PC-3 (cell line): Measurements from ENCODE around the gene CYFIP2.

Experiments
- EZH2 ChIP-seq: fragments of 300-600 bp; sonication (generic); IDR thresholded peaks from one replicate; pipeline ENCODE4 v1.6.1; 2017; ENCODE audit warnings: antibody characterized with exemption, mild to moderate bottlenecking, low read length; ENCODE audit not compliant: unreplicated experiment
- EZH2phosphoT487 ChIP-seq: fragments of 300-600 bp; sonication (generic); IDR thresholded peaks from 2 replicates; pipeline ENCODE4 v1.6.1; 2018; ENCODE audit warnings: mild to moderate bottlenecking, antibody characterized with exemption, low read length, borderline replicate concordance
- TF ChIP-seq, protein P1 (sequence below): fragments of 300-600 bp; sonication (generic); conservative IDR thresholded peaks from 2 replicates; pipeline ENCODE4 v1.5.1; 2017; ENCODE audit warnings: antibody characterized with exemption, low read depth, mild to moderate bottlenecking, low read length

DNA sequence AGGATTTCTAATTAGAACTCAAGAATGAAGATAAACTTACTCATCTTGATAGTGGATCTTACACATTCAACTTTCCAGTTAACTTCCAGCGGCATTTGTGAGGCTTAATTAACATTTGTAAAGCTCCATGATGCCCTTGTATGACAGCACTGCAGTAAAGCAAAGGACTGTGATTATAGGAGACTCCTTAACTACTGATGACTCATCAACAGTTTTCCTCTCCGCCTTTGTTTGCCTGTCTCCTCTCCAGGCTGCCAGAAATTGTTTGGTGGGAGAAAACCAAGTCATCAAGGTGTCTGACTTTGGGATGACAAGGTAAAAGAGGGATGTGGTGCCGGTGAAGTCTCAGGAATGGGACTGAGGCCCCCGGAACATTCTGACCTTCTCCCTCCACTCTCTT lies 20.4 kb upstream of the CYFIP2 start:
- TF ChIP-seq EZH2phosphoT487 (no peak), EZH2 (no peak)
- TF ChIP-seq, protein P1, sequence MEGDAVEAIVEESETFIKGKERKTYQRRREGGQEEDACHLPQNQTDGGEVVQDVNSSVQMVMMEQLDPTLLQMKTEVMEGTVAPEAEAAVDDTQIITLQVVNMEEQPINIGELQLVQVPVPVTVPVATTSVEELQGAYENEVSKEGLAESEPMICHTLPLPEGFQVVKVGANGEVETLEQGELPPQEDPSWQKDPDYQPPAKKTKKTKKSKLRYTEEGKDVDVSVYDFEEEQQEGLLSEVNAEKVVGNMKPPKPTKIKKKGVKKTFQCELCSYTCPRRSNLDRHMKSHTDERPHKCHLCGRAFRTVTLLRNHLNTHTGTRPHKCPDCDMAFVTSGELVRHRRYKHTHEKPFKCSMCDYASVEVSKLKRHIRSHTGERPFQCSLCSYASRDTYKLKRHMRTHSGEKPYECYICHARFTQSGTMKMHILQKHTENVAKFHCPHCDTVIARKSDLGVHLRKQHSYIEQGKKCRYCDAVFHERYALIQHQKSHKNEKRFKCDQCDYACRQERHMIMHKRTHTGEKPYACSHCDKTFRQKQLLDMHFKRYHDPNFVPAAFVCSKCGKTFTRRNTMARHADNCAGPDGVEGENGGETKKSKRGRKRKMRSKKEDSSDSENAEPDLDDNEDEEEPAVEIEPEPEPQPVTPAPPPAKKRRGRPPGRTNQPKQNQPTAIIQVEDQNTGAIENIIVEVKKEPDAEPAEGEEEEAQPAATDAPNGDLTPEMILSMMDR: no peak
